GM21367 (cell line): ENCODE data around the gene VAPB.

Experiments
- ATAC-seq: cut with Tn5 transposase; IDR thresholded peaks from one replicate; pipeline ENCODE4 v1.9.1; 2021; ENCODE audit not compliant: unreplicated experiment

VAPB gene

DNA sequence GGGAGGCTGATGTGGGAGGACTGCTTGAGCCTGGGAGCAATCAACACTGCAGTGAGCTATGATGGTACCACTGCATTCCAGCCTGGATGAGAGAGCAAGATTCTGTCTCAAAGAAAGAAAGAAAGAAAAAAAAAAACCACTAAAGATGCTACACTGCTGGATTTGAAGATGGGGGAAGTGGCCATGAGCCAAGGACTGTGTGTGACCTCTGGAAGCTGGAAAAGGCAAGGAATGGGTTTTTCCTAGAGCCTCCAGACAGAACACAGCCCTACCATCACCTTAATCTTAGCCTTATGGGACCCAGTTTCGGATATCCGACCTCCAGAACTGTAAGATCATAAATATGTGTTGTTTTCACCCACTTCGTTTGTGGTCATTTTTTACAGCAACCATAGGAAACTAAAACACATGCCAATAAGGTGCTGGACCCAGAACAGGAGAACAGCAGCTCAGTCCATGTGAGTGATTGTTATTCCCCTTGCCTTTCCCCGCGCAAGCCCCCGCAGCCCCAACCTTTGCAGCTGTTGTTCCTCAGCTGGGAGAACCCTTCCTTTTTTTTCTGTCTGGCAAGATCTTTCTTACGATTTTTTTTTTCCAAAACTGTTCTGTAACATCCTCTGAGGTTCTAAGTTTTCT lies 11.1 kb upstream of the VAPB start:
- ATAC-seq, result no peak

DNA sequence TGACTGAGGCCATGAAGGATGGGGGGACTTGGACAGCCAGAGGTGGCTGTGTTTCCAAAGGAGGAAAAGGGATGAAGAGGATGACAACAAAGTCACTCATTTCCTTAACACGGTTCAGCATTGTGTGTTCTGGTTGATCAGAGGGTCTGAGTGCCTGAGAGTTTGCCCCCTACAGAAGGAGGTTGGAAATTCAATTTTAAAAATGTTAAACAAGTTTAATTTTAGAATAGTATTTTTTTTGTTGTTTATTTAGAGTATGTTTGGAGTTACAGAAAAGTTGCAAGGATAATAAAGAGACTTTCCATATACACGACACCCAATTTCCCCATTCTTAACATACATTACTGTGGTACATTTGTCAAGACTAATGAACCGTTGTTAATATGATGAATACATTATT lies 10.3 kb upstream of the VAPB start:
- ATAC-seq, result no peak

DNA sequence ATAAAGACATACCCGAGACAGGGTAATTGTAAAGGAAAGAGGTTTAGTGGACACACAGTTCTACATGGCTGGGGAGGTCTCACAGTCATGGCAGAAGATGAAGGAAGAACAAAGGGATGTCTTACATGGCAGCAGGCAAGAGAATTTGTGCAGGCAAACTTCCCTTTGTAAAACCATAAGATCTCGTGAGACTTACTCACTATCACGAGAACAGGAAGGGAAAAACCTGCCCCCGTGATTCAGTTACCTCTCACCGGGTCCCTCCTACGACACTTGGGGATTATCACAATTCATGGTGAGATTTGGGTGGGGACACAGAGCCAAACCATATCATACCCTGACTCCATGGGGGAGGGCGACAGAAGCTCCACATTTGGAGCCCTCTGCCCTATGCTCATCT lies 7.4 kb upstream of the VAPB start:
- no peak for ATAC-seq

DNA sequence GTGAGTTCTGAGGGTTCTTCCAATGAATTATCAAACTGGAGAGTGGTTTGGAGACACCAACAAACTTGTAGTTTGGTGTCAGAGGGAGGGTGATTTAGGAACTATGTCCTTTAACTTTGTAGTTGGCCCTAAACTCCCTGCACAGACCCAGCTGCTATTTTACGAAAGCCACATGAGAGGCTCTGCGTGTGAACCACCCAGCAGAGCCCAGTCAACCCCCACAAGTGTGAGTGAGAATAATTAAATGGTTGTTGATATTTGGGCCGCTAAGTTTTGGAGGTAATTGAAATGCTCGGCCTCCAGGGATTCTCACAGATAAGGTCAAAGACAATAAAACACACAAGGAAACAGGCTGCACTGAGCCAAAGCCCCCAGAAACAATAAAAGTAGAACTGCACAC lies 6.9 kb upstream of the VAPB start:
- ATAC-seq, result no peak

DNA sequence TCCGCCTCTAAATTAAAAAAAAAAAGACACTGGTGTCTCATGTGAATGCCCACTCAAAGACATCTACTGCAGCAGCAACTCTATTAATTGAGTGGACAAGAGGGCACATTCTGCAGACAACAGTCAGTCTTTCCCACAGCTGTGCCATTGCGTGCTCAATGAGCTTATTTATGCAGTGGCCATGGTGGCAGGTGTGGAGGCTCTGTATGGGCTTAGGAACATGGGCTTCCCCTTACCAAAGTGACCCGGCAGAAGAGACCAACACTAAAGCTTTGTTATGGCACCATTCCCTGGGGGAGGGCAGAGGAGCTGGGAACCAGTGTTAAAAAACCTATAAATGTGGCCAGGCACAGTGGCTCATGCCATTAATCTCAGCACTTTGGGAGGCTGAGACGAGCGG lies 4.2 kb upstream of the VAPB start:
- ATAC-seq, result no peak

DNA sequence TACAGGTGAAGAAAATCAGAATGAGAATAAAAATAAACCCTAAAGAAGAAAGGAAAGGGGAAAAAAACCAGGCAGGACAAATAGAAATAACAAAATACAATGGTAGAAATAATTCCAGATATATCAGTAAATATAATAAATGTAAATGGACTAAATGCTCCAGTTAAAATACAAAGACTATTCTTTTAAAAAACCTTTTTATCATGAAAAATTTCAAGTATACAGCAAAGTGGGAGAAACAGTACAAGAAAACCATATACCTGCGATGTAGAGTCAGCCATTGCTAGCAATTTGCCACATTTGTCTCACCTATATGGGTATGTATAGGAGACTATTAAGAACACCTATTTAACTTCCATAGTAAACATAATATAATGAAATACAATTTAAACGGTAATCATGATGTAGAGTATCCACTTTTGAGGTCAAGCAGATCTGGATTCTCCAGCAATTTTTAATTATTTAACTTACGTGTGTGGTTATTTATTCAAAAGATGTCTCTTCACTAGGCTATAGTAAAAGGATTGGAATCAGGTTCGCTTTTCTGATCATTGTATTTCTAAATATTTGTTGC lies 914 bp upstream of the VAPB start:
- ATAC-seq, result no peak

DNA sequence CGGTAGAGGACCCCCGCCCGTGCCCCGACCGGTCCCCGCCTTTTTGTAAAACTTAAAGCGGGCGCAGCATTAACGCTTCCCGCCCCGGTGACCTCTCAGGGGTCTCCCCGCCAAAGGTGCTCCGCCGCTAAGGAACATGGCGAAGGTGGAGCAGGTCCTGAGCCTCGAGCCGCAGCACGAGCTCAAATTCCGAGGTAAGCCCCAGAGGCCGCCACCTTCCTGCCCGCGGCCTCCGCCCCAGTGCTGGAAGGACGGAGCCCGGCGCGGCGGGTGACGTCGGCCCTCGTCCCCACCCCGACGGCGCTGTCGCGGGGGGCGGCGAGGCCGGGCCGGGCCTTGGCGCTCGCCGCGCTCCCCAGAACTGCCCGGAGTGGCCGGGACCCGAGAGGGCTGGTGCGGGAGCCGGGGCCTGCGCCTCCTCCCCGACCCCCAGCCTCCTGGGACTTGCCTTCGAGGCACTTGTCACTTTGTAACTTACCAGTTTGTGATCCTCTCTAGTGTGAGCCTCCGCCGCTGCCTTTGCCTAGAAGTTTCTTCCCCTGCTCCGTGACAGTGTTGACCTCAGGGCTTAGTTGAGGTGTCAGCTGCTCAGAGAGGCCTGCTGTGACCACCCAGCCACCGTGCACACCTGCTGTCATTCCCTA lies 417 bp downstream of the VAPB start:
- ATAC-seq, result peak; percentile 24

DNA sequence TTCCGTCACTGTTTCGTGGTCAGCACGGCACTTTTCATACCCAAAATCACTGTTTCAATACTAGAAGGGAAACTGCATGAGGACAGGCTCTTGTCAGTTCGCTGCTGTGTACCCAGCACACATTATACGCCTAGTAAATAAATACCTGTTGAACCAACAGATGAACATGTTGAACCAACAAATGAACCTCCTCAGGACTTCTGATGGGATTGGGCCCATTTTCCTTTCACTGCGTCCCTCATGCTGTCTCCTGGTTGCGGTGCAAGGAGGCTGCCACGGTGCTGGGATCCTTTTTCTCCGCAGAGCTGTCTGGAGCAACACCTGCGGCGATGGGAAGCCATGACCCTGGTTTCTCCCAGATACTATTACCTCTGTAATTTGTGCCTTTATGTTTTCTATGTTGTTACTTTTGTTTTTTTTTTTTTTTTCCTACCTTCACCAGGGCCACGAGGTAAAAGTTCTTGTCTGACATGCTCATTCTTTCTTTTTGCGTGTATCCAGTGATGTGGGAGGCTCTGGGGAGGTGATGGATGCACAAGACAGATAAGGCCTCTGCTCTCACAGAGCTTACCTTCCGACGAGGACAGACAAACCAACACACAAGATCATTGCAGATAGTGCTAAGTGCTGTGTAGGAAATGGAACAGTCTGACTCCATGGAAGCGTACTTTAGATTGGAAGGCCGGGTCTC lies 1.1 kb downstream of the VAPB start:
- ATAC-seq, result no peak

DNA sequence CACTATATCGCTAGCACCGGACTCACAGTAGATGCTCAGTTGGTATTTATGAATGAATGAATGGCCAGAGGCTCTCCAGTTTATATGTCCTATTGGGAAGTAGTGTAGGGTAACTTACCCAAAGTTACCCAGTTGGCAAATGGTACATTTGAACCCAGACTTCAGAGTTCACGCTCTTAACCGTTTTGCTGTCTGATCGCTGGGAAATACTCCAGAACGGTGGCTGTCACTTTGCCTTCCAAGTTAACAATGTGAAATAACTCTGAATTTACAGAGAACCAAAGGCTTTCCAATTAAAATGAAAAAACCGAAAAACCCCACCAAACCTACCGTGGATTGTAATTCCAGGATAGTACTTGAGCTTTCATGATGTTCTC lies 1.6 kb downstream of the VAPB start:
- ATAC-seq, result no peak

DNA sequence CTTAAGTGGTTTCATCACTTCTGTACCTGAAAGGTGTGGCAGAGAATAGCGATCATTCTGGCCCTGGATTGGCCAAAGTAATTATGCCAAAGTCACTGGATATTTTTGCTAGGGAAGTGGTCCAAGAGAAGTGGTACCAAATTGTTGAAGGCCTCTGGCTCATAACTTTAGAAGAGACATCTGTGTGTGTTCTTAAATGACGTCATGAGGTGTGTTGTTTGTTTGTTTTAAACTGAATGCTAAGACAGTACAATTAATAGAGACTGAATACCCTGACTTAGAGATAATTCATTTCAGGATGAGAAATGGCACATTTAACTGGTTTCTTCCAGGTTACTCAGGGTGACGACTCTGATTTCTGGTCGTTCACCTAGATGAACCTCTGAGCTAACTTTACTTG lies 3.3 kb downstream of the VAPB start:
- ATAC-seq, result no peak

DNA sequence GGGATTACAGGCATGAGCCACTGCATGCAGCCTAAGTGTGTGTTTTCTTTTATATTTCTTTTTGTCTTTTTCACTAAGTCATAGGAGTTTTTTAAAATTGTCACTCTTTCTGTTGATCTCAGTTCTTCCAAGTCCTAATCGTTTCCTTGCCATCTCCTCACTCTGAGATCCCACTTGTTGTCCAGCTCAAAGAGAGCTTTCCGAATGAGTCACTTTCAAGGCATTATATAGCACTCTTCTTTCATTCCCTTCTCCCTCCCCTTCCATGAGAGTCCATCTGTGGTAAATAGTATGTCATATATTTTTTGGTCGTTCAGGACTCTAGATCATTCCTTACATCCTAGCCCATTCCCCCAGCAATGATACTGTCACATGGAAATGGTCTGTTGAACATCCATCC lies 4.3 kb downstream of the VAPB start:
- ATAC-seq, result no peak

DNA sequence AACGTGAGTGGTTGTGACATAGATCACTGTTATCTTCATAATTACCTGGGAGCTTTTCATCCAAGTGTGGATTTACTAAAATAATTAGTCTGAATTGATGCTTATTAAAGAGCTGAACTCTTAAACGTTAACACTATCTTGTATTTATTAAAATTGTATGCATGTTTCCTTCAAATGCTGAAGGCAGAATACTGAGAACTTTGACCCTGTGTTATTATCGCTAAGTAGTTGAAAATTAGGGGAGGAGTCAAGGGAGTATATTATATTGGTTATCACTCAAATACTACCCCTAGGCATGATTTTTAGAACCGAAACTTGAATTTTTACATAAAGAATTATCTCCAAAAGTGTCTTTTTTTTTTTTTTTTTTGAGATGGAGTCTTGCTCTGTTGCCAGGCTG lies 5.8 kb downstream of the VAPB start:
- no peak for ATAC-seq

DNA sequence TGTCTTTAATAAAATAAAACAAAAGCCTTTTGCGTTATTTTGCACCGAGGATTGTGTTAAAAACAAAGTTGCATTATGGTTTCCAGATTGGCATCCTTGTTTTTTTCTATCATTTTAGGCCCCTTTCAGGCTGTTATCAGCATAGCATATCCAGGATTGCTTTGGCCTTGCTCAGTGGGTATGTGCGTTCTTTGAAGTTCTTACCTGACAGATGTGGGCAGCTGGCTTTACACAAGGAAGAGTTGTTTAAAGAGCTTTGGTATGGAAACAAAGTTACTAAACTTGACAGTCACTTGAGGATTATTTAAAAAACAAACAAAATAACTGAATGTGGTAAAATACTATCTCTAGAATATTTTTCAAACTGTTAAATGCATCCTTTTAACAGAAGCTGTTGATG lies 6.6 kb downstream of the VAPB start:
- no peak for ATAC-seq

DNA sequence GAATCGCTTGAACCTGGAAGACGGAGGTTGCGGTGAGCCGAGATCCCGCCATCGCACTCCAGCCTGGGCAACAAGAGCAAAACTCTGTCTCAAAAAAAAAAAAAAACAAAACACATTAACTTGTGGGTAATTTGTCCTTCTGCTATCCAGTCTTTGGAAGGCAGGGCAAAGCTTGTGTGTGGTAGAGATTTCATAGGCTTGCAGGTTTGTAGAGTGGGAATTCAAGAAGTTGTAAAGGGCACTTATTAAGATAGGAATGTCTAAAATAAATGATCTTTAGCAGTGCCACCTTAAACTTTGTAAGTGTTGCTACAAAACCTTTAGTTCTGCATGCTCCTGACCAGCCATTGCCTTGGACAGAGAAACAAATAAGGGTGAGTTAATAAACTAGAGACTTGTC lies 8.4 kb downstream of the VAPB start:
- no peak for ATAC-seq

DNA sequence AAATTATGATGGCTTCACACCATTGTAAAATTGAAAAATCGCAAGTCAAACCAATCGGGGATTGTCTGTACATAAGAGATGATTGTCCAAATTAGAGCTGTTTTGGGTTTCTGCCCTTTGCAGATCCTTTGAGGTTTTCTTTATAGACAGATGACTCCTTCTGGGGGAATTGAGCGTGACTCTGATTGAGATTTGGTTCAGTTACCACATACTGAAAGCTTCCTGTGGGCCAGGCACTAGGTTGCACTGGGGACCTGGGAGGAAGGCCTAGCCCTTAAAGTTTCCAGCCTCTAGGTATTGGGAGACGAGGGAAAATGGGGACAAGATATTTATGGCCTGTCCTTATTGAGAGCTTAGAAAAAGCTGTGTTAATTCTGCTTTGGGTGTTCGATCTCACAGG lies 9.2 kb downstream of the VAPB start:
- ATAC-seq, result no peak

DNA sequence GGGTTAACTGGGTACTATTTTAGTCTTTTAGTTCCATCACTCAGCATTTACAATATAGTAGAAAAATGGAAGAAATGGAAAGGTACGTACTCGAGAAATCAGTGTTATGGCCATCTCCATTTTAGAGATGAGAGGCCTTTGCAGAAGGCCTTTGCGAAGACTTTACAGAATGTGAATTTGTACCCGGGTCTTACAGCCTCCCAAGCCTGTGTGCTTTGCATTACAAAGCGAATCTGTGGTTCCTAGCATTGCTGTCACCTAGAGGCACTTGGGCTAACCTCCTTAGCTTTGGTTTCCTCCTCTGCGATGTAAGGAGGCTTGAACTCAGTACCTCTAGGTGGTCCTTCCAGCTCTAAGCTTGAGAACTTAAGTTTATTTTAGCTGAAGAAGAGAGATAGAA lies 10.9 kb downstream of the VAPB start:
- no peak for ATAC-seq

DNA sequence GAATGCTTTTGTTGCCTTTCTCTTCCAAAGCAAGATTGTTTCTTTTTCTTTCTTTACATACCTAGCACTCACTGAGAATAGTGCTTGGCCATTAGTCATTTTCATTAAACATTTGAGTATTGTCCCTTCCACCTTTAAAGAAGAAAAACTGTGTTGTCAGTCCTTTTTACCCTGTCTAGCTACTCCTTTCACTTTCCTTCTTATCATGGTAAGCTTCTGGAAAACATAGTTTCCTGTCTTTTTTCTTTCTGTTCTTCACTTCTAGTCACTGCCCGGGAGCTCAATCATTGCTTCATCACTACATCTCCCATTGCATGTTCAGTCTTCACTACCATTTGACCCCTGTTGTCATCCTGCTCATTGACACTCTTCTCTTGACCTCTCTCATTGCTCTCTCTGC lies 12.1 kb downstream of the VAPB start:
- no peak for ATAC-seq

DNA sequence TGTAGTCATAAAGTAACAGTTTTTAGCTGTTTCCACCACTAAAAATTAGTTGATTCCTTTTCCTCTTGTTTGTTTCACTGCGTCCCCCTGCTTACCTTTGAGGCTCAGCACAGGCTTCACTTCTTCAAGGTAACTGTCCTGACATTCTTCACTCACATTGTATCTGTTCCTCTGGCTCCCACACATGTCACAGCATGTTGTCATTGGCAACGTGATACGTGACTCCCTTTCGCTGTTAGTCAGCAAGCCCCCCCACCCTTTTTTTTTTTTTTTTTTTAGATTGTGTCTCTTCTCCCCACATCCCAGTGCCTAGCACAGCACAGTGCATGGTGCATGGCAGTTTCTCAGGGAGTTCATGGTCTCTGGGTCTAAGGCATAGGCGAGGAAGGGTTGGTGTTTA lies 13.3 kb downstream of the VAPB start:
- no peak for ATAC-seq

DNA sequence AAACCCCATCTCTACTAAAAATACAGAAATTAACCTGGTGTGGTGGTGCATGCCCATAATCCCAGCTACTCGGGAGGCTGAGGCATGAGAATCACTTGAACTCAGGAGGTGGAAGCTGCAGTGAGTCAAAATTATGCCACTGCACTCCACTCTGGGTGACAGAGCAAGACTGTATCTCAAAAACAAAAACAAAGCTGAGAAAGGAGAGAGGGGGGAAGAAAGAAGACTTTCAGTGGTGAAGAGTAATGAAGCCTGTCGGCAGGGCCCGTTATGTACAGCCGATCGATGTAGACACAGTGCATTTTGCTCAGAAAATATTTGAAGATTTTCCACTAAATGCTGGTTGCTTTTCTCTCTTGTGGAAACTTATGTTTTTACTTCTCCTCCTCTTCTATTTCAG lies 13.8 kb downstream of the VAPB start:
- ATAC-seq, result peak; percentile 62

DNA sequence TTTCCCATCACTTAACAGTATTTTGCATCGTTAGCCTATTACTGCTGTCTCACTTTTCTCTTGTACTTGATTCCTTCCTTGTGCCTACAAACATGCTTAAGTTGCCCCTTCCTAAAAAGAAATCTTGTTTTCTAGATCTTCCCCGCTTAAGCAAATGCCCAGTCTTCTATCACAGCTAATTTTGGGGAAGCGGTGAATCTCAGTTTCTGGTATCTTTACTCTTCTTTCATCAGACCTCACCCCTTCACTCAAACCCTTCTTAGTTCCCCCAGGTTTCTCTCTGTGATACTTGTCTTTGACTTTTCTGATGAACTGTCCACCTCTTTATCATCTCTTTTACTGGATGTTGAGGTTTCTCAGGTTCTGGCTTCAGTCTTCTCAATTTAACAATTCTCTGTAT lies 14.2 kb downstream of the VAPB start:
- peak; percentile 13 for ATAC-seq

DNA sequence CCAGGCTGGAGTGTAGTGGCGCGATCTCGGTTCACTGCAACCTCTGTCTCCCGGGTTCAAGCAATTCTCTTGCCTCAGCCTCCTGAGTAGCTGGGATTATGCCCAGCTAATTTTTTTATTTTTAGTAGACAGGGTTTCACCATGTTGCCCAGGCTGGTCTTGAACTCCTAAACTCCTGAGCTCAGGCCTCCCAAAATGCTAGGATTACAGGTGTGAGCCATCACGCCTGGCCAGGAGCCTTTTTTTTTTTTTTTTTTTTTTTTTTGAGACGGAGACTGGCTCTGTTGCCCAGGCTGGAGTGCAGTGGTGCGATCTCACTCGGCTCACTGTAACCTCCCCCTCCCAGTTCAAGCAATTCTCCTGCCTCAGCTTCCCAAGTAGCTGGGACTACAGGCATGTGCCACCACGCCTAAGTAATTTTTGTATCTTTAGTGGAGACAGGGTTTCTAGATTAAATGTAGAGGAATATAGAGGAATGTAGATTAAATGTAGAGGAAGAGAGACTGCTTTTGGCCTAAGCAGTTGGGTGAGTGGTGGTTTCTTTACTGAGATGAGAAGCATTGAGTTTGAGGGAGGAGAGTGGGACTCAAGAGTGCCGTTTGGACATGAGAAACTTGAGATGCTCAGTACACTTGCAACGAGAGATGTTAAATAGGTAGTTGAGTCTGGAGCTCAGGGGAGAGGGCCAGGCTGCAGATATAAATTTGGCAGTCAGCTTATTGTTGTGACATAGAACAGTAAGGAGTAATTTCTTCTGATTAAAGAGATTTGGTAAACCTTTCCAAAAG lies 16.7 kb downstream of the VAPB start:
- ATAC-seq, result no peak
